ENCODE data around the gene MBNL1. TPM values are rescaled to one million over a fixed set of nuclear protein-coding genes. Genes with fewer than 3 reads are reported as not detected.

MBNL1 gene
- total RNA-seq, 1 experiment from 2014 or later: 200 TPM

- no peak for TF ChIP-seq ZNF274 (IDR thresholded peaks at IDR 0.05; ENCODE audit: low read depth, low read length)
- TF ChIP-seq REST (IDR thresholded peaks at IDR 0.05; ENCODE audit: low read depth): no peak
- no peak for TF ChIP-seq EZH2 (IDR thresholded peaks at IDR 0.05)
- TF ChIP-seq CBX3 (IDR thresholded peaks at IDR 0.05; ENCODE audit: low read depth): no peak
- no peak for TF ChIP-seq EGR1 (IDR thresholded peaks at IDR 0.05; ENCODE audit: low read depth)
These were observed 4.1 kb downstream of the MBNL1 start (continued) for GRCh38 chr3:152272771-152273242.

- Histone ChIP-seq H3K27me3 (ENCODE audit: insufficient read depth, low read length) (no peaks in the 10 kb centered on the region), H3K4me1 (ENCODE audit: control insufficient read depth in 1 of 2, insufficient read depth in 2 of 2, low read length in 2 of 2) (peaks cover 40 to 57% of the 10 kb centered on the region in 2 experiments), H4K20me1 (ENCODE audit: insufficient read depth) (peaks cover 30% of the 10 kb centered on the region; the same call in 1 of the 2 replicates), H3K9me2 (ENCODE audit: insufficient read depth) (no peaks in the 10 kb centered on the region), H3K4me3 (replicated peaks in 1 of 2; ENCODE audit: low read depth in 1 of 2, low read length in 2 of 2) (no peak overlapping the region), H3K36me3 (ENCODE audit: control insufficient read depth in 1 of 2, insufficient read depth in 2 of 2, low read length in 2 of 2) (no peaks in the 10 kb centered on the region), H3K27ac (ENCODE audit: low read depth, low read length) (no peak overlapping the region), H2AFZ (ENCODE audit: low read depth, low read length, poor library complexity, severe bottlenecking) (no peak overlapping the region), H3K4me2 (ENCODE audit: low read length) (no peak overlapping the region), H3K9me3 (ENCODE audit: control insufficient read depth in 1 of 2, insufficient read depth in 1 of 2, low read depth in 1 of 2, low read length in 2 of 2) (no peaks in the 10 kb centered on the region), H3K79me2 (ENCODE audit: insufficient read depth, low read length) (peaks cover 100% of the 10 kb centered on the region), H3K9ac (ENCODE audit: low read length) (no peak overlapping the region)
- POLR2A ChIA-PET: interaction anchor here (1.9 kb wide), 1 partner anchor 9 kb away, joined by 8 read pairs; the partner anchor contains the start of gene MBNL1
- intact Hi-C loops (cut with micrococcal nuclease): no loop called here
- DNase-seq (ENCODE audit: low read depth, low spot score): no peak
- BruUV-seq (replicated peaks): no TSS peak
- TF ChIP-seq FOSL1 (IDR thresholded peaks at IDR 0.05; ENCODE audit: low read depth) (no peak), POLR2A (IDR thresholded peaks at IDR 0.05; ENCODE audit: borderline replicate concordance, extremely low read depth, insufficient read depth, insufficient read length) (no peak), SIN3A (IDR thresholded peaks at IDR 0.05; ENCODE audit: low read depth) (no peak), EGR1 (IDR thresholded peaks at IDR 0.05; ENCODE audit: low read depth) (no peak), ATF3 (IDR thresholded peaks at IDR 0.05) (no peak), ZBTB33 (IDR thresholded peaks at IDR 0.05; ENCODE audit: extremely low read depth, insufficient replicate concordance, low read length) (no peak), CTCF (IDR thresholded peaks at IDR 0.05 in 2 of 3, conservative IDR thresholded peaks at IDR 0.05 in 1 of 3; ENCODE audit: borderline replicate concordance in 1 of 3, insufficient read depth in 1 of 3, low read depth in 2 of 3, low read length in 2 of 3) (no peak), EZH2 (IDR thresholded peaks at IDR 0.05) (no peak), ZFX (IDR thresholded peaks at IDR 0.05) (no peak), JUND (IDR thresholded peaks at IDR 0.05) (no peak), ELF1 (IDR thresholded peaks at IDR 0.05; ENCODE audit: borderline replicate concordance, low read depth) (no peak), POLR2AphosphoS5 (IDR thresholded peaks at IDR 0.05; ENCODE audit: low read depth, low read length) (no peak), SP1 (IDR thresholded peaks at IDR 0.05; ENCODE audit: low read depth) (no peak), EZH2phosphoT487 (IDR thresholded peaks at IDR 0.05; ENCODE audit: borderline replicate concordance) (no peak), YY1 (IDR thresholded peaks at IDR 0.05; ENCODE audit: extremely low read depth, insufficient replicate concordance, low read depth, low read length) (no peak), ZNF274 (IDR thresholded peaks at IDR 0.05; ENCODE audit: low read depth, low read length) (no peak), SRF (IDR thresholded peaks at IDR 0.05; ENCODE audit: low read depth) (no peak)
- RAD21 ChIA-PET (ENCODE audit: low non-redundant PET in 1 of 2, low total read pairs in 2 of 2, uncharacterized antibody in 2 of 2, unreplicated experiment in 2 of 2): no interaction called here
- CTCF ChIA-PET: no interaction called here
- ATAC-seq: no peak
These were observed 8.0 kb downstream of the MBNL1 start for GRCh38 chr3:152276681-152277080.
